Vagina (tissue), 2 donors: ENCODE measurements around the gene USP20.

Experiments used
- POLR2A ChIP-seq, 2 donors: fragments of 450-650 bp; IDR thresholded peaks; one replicate each; pipeline ENCODE4 v1.6.1; 2017; ENCODE audit warnings: antibody characterized with exemption in 2 of 2, mild to moderate bottlenecking in 2 of 2, moderate library complexity in 2 of 2
- TF ChIP-seq, protein P1 (sequence below), 3 experiments: fragments of 450-650 bp in 2 of 3; fragments of 200-600 bp in 1 of 3; sonication (generic) in 1 of 3; IDR thresholded peaks; one replicate each; pipeline ENCODE4 v1.5.1; 2017 to 2019; ENCODE audit warnings: antibody characterized with exemption in 3 of 3, mild to moderate bottlenecking in 2 of 3, moderate library complexity in 2 of 3

DNA sequence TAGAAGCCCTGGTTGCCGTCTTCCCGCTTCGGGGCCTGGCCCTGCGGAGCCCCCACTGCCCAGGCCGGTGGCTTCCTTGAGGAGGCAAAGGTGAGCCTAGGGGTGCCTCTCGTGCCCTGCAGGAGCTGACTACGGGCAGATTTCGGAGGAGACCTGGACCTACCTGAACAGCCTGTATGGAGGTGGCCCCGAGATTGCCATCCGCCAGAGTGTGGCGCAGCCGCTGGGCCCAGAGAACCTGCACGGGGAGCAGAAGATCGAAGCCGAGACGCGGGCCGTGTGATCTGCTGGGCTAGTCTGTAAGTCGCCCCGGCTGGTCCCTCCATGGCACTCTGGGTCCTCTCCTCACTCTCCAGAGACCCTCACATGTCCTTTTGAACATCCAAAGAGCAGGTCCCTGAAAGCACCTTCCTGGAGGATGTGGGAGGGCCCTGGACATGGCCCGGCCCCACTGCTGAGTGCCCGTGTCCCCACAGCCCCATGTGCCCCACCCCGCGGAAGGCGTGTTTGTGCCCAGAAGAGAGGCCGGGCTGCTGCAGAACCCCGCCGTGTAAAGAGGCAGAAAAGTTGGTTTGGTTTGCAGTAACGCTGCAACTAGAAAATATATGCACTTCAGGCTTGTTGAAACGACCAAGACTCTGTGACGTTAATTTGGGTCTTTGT is 44.9 kb downstream of the USP20 start:
- no peak for TF ChIP-seq POLR2A (IDR thresholded peaks at IDR 0.05)
- TF ChIP-seq, protein P1, sequence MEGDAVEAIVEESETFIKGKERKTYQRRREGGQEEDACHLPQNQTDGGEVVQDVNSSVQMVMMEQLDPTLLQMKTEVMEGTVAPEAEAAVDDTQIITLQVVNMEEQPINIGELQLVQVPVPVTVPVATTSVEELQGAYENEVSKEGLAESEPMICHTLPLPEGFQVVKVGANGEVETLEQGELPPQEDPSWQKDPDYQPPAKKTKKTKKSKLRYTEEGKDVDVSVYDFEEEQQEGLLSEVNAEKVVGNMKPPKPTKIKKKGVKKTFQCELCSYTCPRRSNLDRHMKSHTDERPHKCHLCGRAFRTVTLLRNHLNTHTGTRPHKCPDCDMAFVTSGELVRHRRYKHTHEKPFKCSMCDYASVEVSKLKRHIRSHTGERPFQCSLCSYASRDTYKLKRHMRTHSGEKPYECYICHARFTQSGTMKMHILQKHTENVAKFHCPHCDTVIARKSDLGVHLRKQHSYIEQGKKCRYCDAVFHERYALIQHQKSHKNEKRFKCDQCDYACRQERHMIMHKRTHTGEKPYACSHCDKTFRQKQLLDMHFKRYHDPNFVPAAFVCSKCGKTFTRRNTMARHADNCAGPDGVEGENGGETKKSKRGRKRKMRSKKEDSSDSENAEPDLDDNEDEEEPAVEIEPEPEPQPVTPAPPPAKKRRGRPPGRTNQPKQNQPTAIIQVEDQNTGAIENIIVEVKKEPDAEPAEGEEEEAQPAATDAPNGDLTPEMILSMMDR (IDR thresholded peaks at IDR 0.05), result no peak
